Suppressor macrophage treated with lipopolysaccharide for 1 hour (primary cell): ENCODE measurements around the gene RMRP.
"Not testable (repeated sequence)": the region's sequence is repeated elsewhere in the genome, so short reads cannot be mapped to it uniquely, and the experiment has no call there.

Source experiments
- DNase-seq, 3 donors: peaks; one replicate each; pipeline ENCODE4 v3.0.0-alpha.2; 2020 to 2022

The RMRP gene

GRCh38 chr9:35664531-35665470 lies 7.0 kb upstream of the RMRP start, which contains the start of gene ARHGEF39:
ARHGEF39 (minus strand) TSS chr9:35665195; CDS start chr9:35665169, 26 bp downstream.
- peak; percentile 84 to 92 (median 87) for DNase-seq

- DNase-seq = no peak
These were observed 4.6 kb upstream of the RMRP start for GRCh38 chr9:35662437-35662836.

- DNase-seq = no peak
These were observed 4.0 kb upstream of the RMRP start for GRCh38 chr9:35661756-35662350.

GRCh38 chr9:35660966-35661415 lies 3.2 kb upstream of the RMRP start:
- no peak for DNase-seq

- DNase-seq = no peak
These were observed 1.5 kb upstream of the RMRP start for GRCh38 chr9:35659340-35659739.

GRCh38 chr9:35658968-35659220 lies 1.1 kb upstream of the RMRP start:
- DNase-seq = peak; percentile 41 to 48 (median 46)

- DNase-seq = peak; percentile 94 to 98 (median 97)
These were observed 533 bp upstream of the RMRP start, which contains the start of gene CCDC107 for GRCh38 chr9:35658137-35658967. CCDC107 (plus strand) TSS chr9:35658292; CDS start chr9:35658380, 88 bp downstream.

- DNase-seq = no peak
These were observed 831 bp downstream of the RMRP start for GRCh38 chr9:35656831-35657545.

GRCh38 chr9:35656348-35656747 lies 1.5 kb downstream of the RMRP start:
- no peak for DNase-seq

GRCh38 chr9:35653611-35654010 lies 4.2 kb downstream of the RMRP start:
- no peak for DNase-seq

GRCh38 chr9:35652829-35653209 lies 5.0 kb downstream of the RMRP start:
- no peak for DNase-seq

- peak; percentile 69 to 91 (median 91) for DNase-seq
These were observed 5.6 kb downstream of the RMRP start for GRCh38 chr9:35651956-35652828.

- DNase-seq = no peak
These were observed 7.3 kb downstream of the RMRP start, which contains the start of gene SIT1 for GRCh38 chr9:35650341-35651158. SIT1 (minus strand) TSS chr9:35650931; CDS start chr9:35650853, 78 bp downstream.

- DNase-seq = peak; percentile 61 to 78 (median 68)
These were observed 8.1 kb downstream of the RMRP start for GRCh38 chr9:35649431-35650340.

- DNase-seq = peak; percentile 96 to 97 (median 97)
These were observed 11.1 kb downstream of the RMRP start for GRCh38 chr9:35646533-35647265.

- no peak for DNase-seq
These were observed 11.7 kb downstream of the RMRP start for GRCh38 chr9:35646153-35646532.

- DNase-seq = not testable (repeated sequence)
These were observed 12.1 kb downstream of the RMRP start for GRCh38 chr9:35645736-35646135.

GRCh38 chr9:35643046-35643445 lies 14.8 kb downstream of the RMRP start:
- DNase-seq = no peak

GRCh38 chr9:35641478-35641877 lies 16.3 kb downstream of the RMRP start:
- DNase-seq = not testable (repeated sequence)
